ENCODE data around the gene CALU.

DNA sequence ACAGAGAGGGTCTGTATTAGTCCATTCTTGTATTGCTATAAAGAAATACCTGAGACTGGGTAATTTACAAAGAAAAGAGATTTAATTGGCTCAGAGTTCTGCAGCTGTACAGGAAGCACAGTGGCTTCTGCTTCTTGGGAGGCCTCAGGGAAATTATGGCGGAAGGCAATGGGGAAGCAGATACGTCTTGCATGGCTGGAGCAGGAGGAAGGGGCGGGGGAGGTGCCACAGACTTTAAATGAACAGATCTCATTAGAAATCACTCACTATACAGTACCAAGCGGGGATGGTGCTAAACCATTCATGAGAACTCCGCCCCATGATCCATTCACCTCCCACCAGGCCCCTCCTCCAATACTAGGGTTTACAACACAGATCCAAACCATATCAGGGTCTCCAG, 3.7 kb upstream of the CALU start:
- TF ChIP-seq, protein P1, sequence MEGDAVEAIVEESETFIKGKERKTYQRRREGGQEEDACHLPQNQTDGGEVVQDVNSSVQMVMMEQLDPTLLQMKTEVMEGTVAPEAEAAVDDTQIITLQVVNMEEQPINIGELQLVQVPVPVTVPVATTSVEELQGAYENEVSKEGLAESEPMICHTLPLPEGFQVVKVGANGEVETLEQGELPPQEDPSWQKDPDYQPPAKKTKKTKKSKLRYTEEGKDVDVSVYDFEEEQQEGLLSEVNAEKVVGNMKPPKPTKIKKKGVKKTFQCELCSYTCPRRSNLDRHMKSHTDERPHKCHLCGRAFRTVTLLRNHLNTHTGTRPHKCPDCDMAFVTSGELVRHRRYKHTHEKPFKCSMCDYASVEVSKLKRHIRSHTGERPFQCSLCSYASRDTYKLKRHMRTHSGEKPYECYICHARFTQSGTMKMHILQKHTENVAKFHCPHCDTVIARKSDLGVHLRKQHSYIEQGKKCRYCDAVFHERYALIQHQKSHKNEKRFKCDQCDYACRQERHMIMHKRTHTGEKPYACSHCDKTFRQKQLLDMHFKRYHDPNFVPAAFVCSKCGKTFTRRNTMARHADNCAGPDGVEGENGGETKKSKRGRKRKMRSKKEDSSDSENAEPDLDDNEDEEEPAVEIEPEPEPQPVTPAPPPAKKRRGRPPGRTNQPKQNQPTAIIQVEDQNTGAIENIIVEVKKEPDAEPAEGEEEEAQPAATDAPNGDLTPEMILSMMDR (optimal IDR thresholded peaks at IDR 0.05 in 1 of 3, IDR thresholded peaks at IDR 0.05 in 1 of 3, conservative IDR thresholded peaks at IDR 0.05 in 1 of 3; ENCODE audit: extremely low read depth in 1 of 3, insufficient read depth in 2 of 3, low read length in 3 of 3): no peak
- no peak for TF ChIP-seq EZH2 (IDR thresholded peaks at IDR 0.05; ENCODE audit: low read length)

Measured in keratinocyte (primary cell).